Activated B cell treated with CpG ODN at 0.5 μM for 24 hours (primary cell): Measurements from ENCODE around the gene ADSS1. TPM values are rescaled to one million over a fixed set of nuclear protein-coding genes. Genes with fewer than 3 reads are reported as not detected.

Experiments used
- ATAC-seq: fragments of 200-7000 bp; cut with Tn5 transposase; one replicate; pipeline ENCODE4 v1.10.0; 2021; ENCODE audit warnings: low read depth, mild to moderate bottlenecking, moderate library complexity
- CTCF ChIA-PET: fragments of 350-600 bp; sonication (Branson Sonifier 250); formaldehyde crosslinking; loops from one replicate; lab custom pipeline; 2021; ENCODE audit warnings: antibody characterized with exemption; lab: Charles Lee
- POLR2A ChIA-PET: fragments of 350-600 bp; sonication (Branson Sonifier 250); formaldehyde crosslinking; loops from one replicate; lab custom pipeline; 2021; ENCODE audit warnings: antibody characterized with exemption; lab: Charles Lee
- DNase-seq: peaks from one replicate; pipeline ENCODE4 v3.0.0; 2022
- H3K27ac Mint-ChIP-seq: one replicate; pipeline ENCODE4 v1.8.0; 2020; ENCODE audit warnings: mixed read lengths
- H3K27me3 Mint-ChIP-seq: one replicate; pipeline ENCODE4 v1.8.0; 2021; ENCODE audit warnings: mixed read lengths
- H3K36me3 Mint-ChIP-seq: one replicate; pipeline ENCODE4 v1.8.0; 2021; ENCODE audit warnings: low read depth, mixed read lengths
- H3K4me1 Mint-ChIP-seq: one replicate; pipeline ENCODE4 v1.8.0; 2021; ENCODE audit warnings: mixed read lengths
- H3K4me3 Mint-ChIP-seq: one replicate; pipeline ENCODE4 v1.8.0; 2020; ENCODE audit warnings: mild to moderate bottlenecking, mixed read lengths
- H3K9me3 Mint-ChIP-seq: one replicate; pipeline ENCODE4 v1.8.0; 2020; ENCODE audit warnings: mixed read lengths
- intact Hi-C: fragments of 100-400 bp; cut with micrococcal nuclease; formaldehyde crosslinking; loops from one replicate; pipeline ENCODE4 v1.15.1; 2024
- total RNA-seq: library from RNA; stranded (reverse); gene quantifications from 2 replicates; pipeline ENCODE4 v1.2.3, GENCODE V29; 2022
- TF ChIP-seq, protein P1 (sequence below): fragments of 200-600 bp; IDR thresholded peaks from one replicate; pipeline ENCODE4 v1.8.0; 2022; ENCODE audit warnings: antibody characterized with exemption, mild to moderate bottlenecking

Gene ADSS1
- total RNA-seq, 1 donor from 2014 or later: 0.18 TPM

DNA sequence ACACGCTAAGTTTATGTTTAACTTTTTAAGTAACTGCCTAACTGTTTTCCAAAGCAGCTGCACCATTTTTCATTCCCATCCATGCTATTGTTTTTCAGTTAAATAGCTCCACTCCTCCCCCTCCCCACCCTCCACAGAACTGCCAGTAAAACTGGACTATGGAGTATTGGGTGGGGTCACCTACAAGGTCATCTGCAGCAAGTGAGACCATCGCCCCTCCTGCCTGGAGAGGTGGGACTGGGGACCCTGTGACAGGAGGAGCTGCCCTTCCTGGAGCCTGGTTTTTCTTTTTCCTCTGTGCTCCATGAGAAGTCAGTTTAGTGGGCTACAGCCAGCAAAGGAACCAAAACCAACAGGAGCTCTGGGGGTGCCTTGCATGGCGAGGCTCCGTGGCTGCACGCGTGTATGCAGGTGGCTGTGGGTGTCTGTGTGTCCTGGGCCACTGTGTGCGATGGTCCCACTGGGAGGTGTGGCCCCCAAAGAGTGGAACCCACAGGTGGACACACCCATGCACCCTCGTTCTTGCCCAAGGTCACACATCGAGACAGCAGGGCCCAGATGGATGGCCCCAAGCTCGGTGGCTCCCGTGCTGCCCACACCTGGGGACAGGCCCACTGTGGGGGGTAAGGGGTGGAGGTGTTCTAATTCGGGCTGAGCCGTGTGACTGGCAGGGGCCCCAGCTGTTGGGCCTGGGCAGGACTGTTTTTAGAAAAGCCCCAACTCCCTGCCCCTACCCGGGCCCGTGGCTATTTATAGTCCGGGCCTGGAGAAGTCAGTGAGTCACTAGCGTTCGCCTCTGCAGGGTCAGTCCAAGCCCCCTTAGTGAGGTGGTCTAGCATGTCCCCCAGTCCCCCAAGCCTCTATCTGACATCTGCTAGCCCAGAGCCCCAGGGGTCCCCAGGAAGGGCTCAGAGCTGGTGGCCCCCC is 2.3 kb upstream of the ADSS1 start:
- Mint-ChIP-seq H3K27me3 (peaks cover 3% of the 10 kb centered on the region), H3K9me3 (no peaks in the 10 kb centered on the region), H3K4me3 (no peak overlapping the region), H3K36me3 (peaks cover 12% of the 10 kb centered on the region), H3K27ac (no peak overlapping the region), H3K4me1 (no peaks in the 10 kb centered on the region)
- DNase-seq: no peak
- ChIA-PET CTCF (interaction anchor here (2.6 kb wide), 1 partner anchor 31 kb away, joined by 9 read pairs; the partner anchor contains the start of gene SIVA1), POLR2A (no interaction called here)
- TF ChIP-seq, protein P1, sequence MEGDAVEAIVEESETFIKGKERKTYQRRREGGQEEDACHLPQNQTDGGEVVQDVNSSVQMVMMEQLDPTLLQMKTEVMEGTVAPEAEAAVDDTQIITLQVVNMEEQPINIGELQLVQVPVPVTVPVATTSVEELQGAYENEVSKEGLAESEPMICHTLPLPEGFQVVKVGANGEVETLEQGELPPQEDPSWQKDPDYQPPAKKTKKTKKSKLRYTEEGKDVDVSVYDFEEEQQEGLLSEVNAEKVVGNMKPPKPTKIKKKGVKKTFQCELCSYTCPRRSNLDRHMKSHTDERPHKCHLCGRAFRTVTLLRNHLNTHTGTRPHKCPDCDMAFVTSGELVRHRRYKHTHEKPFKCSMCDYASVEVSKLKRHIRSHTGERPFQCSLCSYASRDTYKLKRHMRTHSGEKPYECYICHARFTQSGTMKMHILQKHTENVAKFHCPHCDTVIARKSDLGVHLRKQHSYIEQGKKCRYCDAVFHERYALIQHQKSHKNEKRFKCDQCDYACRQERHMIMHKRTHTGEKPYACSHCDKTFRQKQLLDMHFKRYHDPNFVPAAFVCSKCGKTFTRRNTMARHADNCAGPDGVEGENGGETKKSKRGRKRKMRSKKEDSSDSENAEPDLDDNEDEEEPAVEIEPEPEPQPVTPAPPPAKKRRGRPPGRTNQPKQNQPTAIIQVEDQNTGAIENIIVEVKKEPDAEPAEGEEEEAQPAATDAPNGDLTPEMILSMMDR: no peak
- intact Hi-C loops: loop anchor here (5.0 kb wide), 1 partner anchor 326 kb away; no protein-coding TSS in a partner anchor
- ATAC-seq: no peak

DNA sequence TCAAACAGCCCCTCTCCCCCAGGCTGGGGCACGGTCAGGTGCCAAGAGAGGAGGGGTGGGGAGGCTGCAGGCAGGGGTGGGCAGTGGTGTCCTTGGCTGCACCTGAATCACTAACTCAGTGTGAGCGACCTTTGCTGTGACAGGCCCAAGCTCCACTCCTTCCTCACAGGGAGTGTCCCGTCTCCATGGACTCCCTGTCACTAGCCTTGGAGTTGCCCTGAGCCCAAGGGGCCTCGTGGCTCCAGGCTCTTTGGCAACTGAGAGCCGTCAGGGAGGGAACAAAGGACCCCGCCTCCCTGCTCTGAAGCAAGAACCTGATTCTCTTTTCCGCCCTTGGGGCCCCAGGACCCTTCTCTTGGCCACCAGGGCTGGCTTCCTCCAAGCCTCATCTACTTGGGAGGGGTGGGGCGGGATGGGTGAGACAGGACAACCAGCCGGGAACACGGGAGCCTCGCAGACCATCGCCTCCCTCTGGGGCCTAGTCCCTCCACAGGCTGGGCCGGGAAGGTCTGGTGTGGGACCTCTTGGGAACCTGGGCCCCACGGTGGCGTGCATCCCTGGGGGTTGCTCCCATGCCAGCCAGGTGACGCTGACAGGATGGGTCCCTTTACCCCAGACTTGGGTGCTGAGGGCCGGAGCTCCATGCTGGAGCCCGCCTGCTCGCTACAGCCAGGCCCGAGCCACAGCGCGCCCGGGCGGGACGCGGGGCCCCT is 935 bp upstream of the ADSS1 start:
- Mint-ChIP-seq H3K4me3 (no peak overlapping the region), H3K27me3 (peaks cover 5% of the 10 kb centered on the region), H3K9me3 (no peaks in the 10 kb centered on the region), H3K36me3 (peaks cover 7% of the 10 kb centered on the region), H3K27ac (no peak overlapping the region), H3K4me1 (no peaks in the 10 kb centered on the region)
- intact Hi-C loops: loop anchor here (1.0 to 5.0 kb wide), 2 partner anchors 102 to 324 kb away; no protein-coding TSS in a partner anchor
- CTCF ChIA-PET: interaction anchor here (0.8 to 2.6 kb wide), 2 partner anchors 30 to 79 kb away, joined by 3 to 9 read pairs; partner anchors contain the start of gene SIVA1
- no peak for ATAC-seq
- no peak for DNase-seq
- TF ChIP-seq, protein P1: no peak
- POLR2A ChIA-PET: interaction anchor here (1.2 kb wide), 1 partner anchor 14 kb away, joined by 4 read pairs; no protein-coding TSS in a partner anchor

DNA sequence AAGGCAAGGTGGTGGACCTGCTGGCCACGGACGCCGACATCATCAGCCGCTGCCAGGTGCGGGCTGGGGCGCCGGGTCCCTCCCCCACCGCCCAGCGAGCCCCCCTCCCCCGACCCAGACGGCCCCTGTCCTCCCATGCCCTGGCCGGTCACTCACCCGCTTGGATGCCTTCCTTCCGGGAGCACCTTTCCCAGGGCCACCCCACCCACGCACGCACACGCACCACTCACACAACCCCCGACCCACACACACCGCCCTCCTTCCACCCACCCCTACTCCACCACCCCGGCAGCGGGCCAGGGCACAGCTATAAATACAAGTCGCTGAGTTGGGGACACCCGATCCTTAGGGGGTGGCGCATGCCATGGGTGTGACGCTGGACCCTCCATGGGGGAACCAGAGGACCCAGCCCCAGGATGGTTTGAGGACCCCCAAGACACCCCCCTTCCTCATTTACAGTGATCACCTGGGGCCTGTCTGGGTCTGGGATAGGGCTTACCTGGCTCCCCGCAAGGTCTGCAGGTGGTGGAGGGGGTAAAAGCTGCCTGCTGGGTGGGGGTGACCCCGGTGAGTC is 465 bp downstream of the ADSS1 start:
- H3K4me1 Mint-ChIP-seq: no peaks in the 10 kb centered on the region
- CTCF ChIA-PET: no interaction called here
- DNase-seq: no peak

DNA sequence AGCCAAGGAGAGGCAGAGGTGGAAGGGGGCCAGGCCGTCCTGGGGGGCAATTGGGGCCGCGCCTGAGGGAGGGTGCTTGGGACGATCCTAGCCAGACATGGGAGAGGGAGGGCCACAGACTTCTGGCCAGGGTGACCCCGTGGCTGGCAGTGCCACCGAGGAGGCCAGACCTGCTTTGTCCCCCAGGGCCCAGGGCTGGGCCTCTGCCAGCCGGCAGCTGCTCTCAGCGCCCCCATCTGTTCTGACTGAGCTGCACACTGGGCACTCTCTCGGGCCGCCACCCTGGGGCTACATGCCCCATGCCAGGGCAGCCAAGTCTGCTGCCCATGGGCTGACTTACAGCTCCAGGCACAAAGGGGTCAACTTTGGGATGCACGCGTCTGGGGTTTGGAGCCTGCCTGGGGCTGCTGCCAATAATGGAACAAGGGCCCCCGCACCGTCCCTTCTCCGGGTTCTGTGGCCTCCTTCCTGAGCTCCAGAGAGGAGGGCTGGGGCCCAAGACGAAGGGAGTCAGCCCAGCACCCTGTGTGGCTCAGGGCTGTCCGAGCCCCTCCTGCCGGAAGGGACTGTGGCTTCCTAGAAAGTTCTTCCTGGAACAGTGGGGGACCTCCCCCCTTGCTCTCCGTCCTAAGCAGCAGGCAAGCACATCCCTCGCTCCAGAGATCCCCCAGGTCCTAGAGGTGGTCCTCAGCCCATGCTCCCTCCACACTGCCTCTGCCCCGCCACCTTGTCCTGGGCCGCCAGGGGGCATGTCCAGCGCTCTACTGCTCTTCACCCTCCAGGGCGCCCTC is 1.1 kb downstream of the ADSS1 start:
- Mint-ChIP-seq H3K4me3 (peak overlapping the region; percentile 64), H3K9me3 (no peaks in the 10 kb centered on the region), H3K36me3 (no peaks in the 10 kb centered on the region), H3K27me3 (peaks cover 5% of the 10 kb centered on the region), H3K27ac (no peak overlapping the region), H3K4me1 (no peaks in the 10 kb centered on the region)
- intact Hi-C loops: loop anchor here (1.0 to 5.0 kb wide), 2 partner anchors 27 to 322 kb away; no protein-coding TSS in a partner anchor
- no peak for ATAC-seq
- TF ChIP-seq, protein P1: no peak
- POLR2A ChIA-PET: interaction anchor here (1.0 to 1.3 kb wide), 2 partner anchors 14 to 67 kb away, joined by 4 read pairs; no protein-coding TSS in a partner anchor
- CTCF ChIA-PET: no interaction called here
- no peak for DNase-seq

More for the DNA sequence above, 465 bp downstream of the ADSS1 start:
- Mint-ChIP-seq H3K27ac (no peak overlapping the region), H3K36me3 (peaks cover 6% of the 10 kb centered on the region), H3K27me3 (peaks cover 5% of the 10 kb centered on the region), H3K4me3 (peak overlapping the region; percentile 64), H3K9me3 (no peaks in the 10 kb centered on the region)
- TF ChIP-seq, protein P1: no peak
- no peak for ATAC-seq
- POLR2A ChIA-PET: interaction anchor here (1.0 kb wide), 1 partner anchor 14 kb away, joined by 4 read pairs; no protein-coding TSS in a partner anchor
- intact Hi-C loops: loop anchor here (1.0 to 5.0 kb wide), 2 partner anchors 28 to 323 kb away; no protein-coding TSS in a partner anchor
